ENCODE measurements around the gene CCNF.
A peak's percentile ranks its signal among the peaks of the same experiment; 100 is the strongest.

The CCNF gene

GRCh38 chr16:2487903-2488531 is 58.8 kb downstream of the CCNF start:
- no peak for DNase-seq

- DNase-seq = no peak
Measured at GRCh38 chr16:2489581-2489980, 60.3 kb downstream of the CCNF start.

- DNase-seq = peak; percentile 47 to 79
Measured at GRCh38 chr16:2490190-2491105, 61.2 kb downstream of the CCNF start.

GRCh38 chr16:2492292-2492691 is 63.0 kb downstream of the CCNF start:
- DNase-seq = no peak

GRCh38 chr16:2493605-2494004 is 64.4 kb downstream of the CCNF start:
- DNase-seq = no peak

GRCh38 chr16:2494616-2495015 is 65.4 kb downstream of the CCNF start:
- no peak for DNase-seq

- no peak for DNase-seq
Measured at GRCh38 chr16:2495041-2495440, 65.8 kb downstream of the CCNF start.

- DNase-seq = no peak
Measured at GRCh38 chr16:2496223-2497115, 67.2 kb downstream of the CCNF start.

GRCh38 chr16:2497116-2497630 is 67.9 kb downstream of the CCNF start:
- no peak for DNase-seq

- no peak for DNase-seq
Measured at GRCh38 chr16:2497695-2498484, 68.6 kb downstream of the CCNF start.

- DNase-seq = no peak
Measured at GRCh38 chr16:2498531-2499253, 69.4 kb downstream of the CCNF start.

- no peak for DNase-seq
Measured at GRCh38 chr16:2499454-2499853, 70.2 kb downstream of the CCNF start.

GRCh38 chr16:2499890-2500429 is 70.7 kb downstream of the CCNF start:
- DNase-seq = no peak

- no peak for DNase-seq
Measured at GRCh38 chr16:2500430-2500917, 71.2 kb downstream of the CCNF start.

GRCh38 chr16:2500918-2501750 is 71.9 kb downstream of the CCNF start:
- DNase-seq = peak; percentile 83 to 92

- DNase-seq = peak; percentile 45 to 61
Measured at GRCh38 chr16:2501946-2502895, 73.0 kb downstream of the CCNF start.

- DNase-seq = no peak
Measured at GRCh38 chr16:2505695-2506094, 76.4 kb downstream of the CCNF start.

GRCh38 chr16:2507052-2507659 is 77.9 kb downstream of the CCNF start:
- DNase-seq = no peak

Measured in NCI-H524 (cell line).